ENCODE measurements around the gene NYNRIN.
"Not testable (repeated sequence)": the region's sequence is repeated elsewhere in the genome, so short reads cannot be mapped to it uniquely, and the experiment has no call there.

NYNRIN gene

GRCh38 chr14:24398653-24399446, at the start of gene NYNRIN:
TSS of gene NYNRIN (plus strand) at chr14:24399003. CDS start at chr14:24399247, 244 bp downstream.
- peak within 1 kb of the TSS; percentile 64 for H3K4me3 ChIP-seq (ENCODE audit: low read depth, low read length)
- no peak for TF ChIP-seq CTCF (IDR thresholded peaks at IDR 0.05; ENCODE audit: low read depth, low read length)

GRCh38 chr14:24349742-24350141, 49.1 kb upstream of the NYNRIN start:
- no peak for TF ChIP-seq CTCF (IDR thresholded peaks at IDR 0.05; ENCODE audit: low read depth, low read length)
- H3K4me3 ChIP-seq (ENCODE audit: low read depth, low read length): no peak overlapping the region

GRCh38 chr14:24351517-24351916, 47.3 kb upstream of the NYNRIN start:
- TF ChIP-seq CTCF (IDR thresholded peaks at IDR 0.05; ENCODE audit: low read depth, low read length): no peak
- H3K4me3 ChIP-seq (ENCODE audit: low read depth, low read length): no peak overlapping the region

GRCh38 chr14:24353559-24354481, 45.0 kb upstream of the NYNRIN start:
- no peak overlapping the region for H3K4me3 ChIP-seq (ENCODE audit: low read depth, low read length)
- no peak for TF ChIP-seq CTCF (IDR thresholded peaks at IDR 0.05; ENCODE audit: low read depth, low read length)

GRCh38 chr14:24354482-24354825, 44.3 kb upstream of the NYNRIN start:
- H3K4me3 ChIP-seq (ENCODE audit: low read depth, low read length): not testable (repeated sequence)

GRCh38 chr14:24355009-24355408, 43.8 kb upstream of the NYNRIN start:
- no peak overlapping the region for H3K4me3 ChIP-seq (ENCODE audit: low read depth, low read length)
- no peak for TF ChIP-seq CTCF (IDR thresholded peaks at IDR 0.05; ENCODE audit: low read depth, low read length)

- TF ChIP-seq CTCF (IDR thresholded peaks at IDR 0.05; ENCODE audit: low read depth, low read length): no peak
Measured at GRCh38 chr14:24356208-24356607, 42.6 kb upstream of the NYNRIN start.

More at GRCh38 chr14:24356208-24356607, 42.6 kb upstream of the NYNRIN start:
- H3K4me3 ChIP-seq (ENCODE audit: low read depth, low read length): no peak overlapping the region
